ENCODE measurements around the gene RGCC. TPM values are rescaled to one million over a fixed set of nuclear protein-coding genes. Genes with fewer than 3 reads are reported as not detected.

RGCC gene
- total RNA-seq, 1 experiment from 2014 or later, result not detected

DNA sequence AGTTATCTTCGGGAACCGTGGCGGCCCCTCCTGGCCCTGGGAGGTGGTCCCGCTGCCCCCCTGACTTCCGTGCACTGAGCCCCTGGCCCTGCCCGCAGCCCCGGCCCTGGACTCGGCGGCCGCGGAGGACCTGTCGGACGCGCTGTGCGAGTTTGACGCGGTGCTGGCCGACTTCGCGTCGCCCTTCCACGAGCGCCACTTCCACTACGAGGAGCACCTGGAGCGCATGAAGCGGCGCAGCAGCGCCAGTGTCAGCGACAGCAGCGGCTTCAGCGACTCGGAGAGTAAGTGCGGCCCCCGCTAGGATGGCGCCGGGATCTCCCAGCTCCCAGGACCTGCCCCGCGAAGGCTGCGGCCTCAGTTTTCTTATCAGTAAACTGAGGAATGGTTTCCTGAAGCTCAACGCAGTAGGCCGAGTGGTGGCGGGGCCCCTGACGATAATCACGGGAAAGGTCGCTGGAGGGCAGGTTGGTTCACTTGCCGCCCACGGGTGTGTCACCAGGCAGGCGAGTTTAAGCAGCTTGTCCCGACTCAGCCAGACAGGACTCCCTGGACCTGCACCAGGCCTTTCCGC is 924 bp downstream of the RGCC start:
- Mint-ChIP-seq H3K27ac (no peak overlapping the region), H3K4me1 (peaks cover 3 to 14% of the 10 kb centered on the region in 2 experiments; a peak in 3 of 4 replicates), H3K9me3 (peaks cover 0 to 5% of the 10 kb centered on the region in 2 experiments; a peak in 1 of 5 replicates), H3K27me3 (ENCODE audit: low read depth) (peaks cover 87% of the 10 kb centered on the region), H3K4me3 (peak overlapping the region; percentile 52 to 77), H3K36me3 (ENCODE audit: insufficient read depth in 1 of 3, low read depth in 3 of 3) (peaks cover 0 to 2% (median 0%) of the 10 kb centered on the region in 3 experiments; a peak in 1 of 7 replicates)
- no peak overlapping the region for H2BK120ac ChIP-seq (ENCODE audit: low read depth, low read length, poor library complexity, severe bottlenecking)
- peaks cover 17% of the 10 kb centered on the region for H3K23me2 ChIP-seq (ENCODE audit: insufficient read length, low read depth, low read length, poor library complexity, severe bottlenecking)
- no peaks in the 10 kb centered on the region for H4K20me1 ChIP-seq (ENCODE audit: control insufficient read depth, insufficient read depth, insufficient read length)
- no peak overlapping the region for H3K18ac ChIP-seq (ENCODE audit: insufficient read length, low read depth, low read length)
- H2BK20ac ChIP-seq (ENCODE audit: low read depth, low read length, poor library complexity, severe bottlenecking), result no peak overlapping the region
- H3K9me3 ChIP-seq (ENCODE audit: control insufficient read depth, low read depth, low read length), result no peaks in the 10 kb centered on the region
- H3K79me2 ChIP-seq (ENCODE audit: insufficient read depth, low read length), result no peaks in the 10 kb centered on the region
- TF ChIP-seq, protein P1, sequence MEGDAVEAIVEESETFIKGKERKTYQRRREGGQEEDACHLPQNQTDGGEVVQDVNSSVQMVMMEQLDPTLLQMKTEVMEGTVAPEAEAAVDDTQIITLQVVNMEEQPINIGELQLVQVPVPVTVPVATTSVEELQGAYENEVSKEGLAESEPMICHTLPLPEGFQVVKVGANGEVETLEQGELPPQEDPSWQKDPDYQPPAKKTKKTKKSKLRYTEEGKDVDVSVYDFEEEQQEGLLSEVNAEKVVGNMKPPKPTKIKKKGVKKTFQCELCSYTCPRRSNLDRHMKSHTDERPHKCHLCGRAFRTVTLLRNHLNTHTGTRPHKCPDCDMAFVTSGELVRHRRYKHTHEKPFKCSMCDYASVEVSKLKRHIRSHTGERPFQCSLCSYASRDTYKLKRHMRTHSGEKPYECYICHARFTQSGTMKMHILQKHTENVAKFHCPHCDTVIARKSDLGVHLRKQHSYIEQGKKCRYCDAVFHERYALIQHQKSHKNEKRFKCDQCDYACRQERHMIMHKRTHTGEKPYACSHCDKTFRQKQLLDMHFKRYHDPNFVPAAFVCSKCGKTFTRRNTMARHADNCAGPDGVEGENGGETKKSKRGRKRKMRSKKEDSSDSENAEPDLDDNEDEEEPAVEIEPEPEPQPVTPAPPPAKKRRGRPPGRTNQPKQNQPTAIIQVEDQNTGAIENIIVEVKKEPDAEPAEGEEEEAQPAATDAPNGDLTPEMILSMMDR (conservative IDR thresholded peaks at IDR 0.05), result no peak
- H3T11ph ChIP-seq (ENCODE audit: low read length), result no peak overlapping the region
- no peak overlapping the region for H4K91ac ChIP-seq (ENCODE audit: insufficient read length, low read depth, low read length)
- no peaks in the 10 kb centered on the region for H3K4me1 ChIP-seq (ENCODE audit: insufficient read depth, low read length)
- H3K14ac ChIP-seq (ENCODE audit: insufficient read depth, low read length), result no peak overlapping the region
- no peak overlapping the region for H3K4ac ChIP-seq (ENCODE audit: low read depth, low read length)
- H4K5ac ChIP-seq (ENCODE audit: insufficient read length, low read depth, low read length), result no peak overlapping the region
- no peak overlapping the region for H2AFZ ChIP-seq (ENCODE audit: low read length)
- H2BK15ac ChIP-seq (ENCODE audit: low read depth, low read length), result no peak overlapping the region
- no peak overlapping the region for H3K9ac ChIP-seq (ENCODE audit: extremely low read depth, insufficient read length, low read length)
- H4K8ac ChIP-seq (replicated peaks; ENCODE audit: insufficient read length, low read depth, low read length), result no peak overlapping the region
- H3K23ac ChIP-seq (ENCODE audit: insufficient read length, low read depth, low read length), result no peak overlapping the region
- H3K56ac ChIP-seq (ENCODE audit: insufficient read length, low read depth, low read length), result no peak overlapping the region
- H2BK5ac ChIP-seq (ENCODE audit: insufficient read length, low read length), result no peak overlapping the region
- no CpG with 5 or more reads among the region's 50 CpGs for WGBS (ENCODE audit: extremely low coverage, insufficient read length, low lambda C conversion rate)
- no peak overlapping the region for H2AK5ac ChIP-seq (ENCODE audit: insufficient read length, low read length)
- H3K4me2 ChIP-seq (ENCODE audit: insufficient read depth, insufficient read length, low read length), result peak overlapping the region; percentile 37
- peaks cover 42% of the 10 kb centered on the region for H3K27me3 ChIP-seq (ENCODE audit: insufficient read depth, low read length)
- no peak overlapping the region for H3K27ac ChIP-seq (ENCODE audit: insufficient read length, low read depth, low read length)
- H3K79me1 ChIP-seq (ENCODE audit: insufficient read depth, low read depth, low read length, poor library complexity, severe bottlenecking), result no peaks in the 10 kb centered on the region
- DNase-seq, result peak; percentile 42
- H2BK12ac ChIP-seq (ENCODE audit: insufficient read length, low read depth, low read length), result no peak overlapping the region

Measured in H9 (cell line).